ENCODE data around the gene C19orf53. TPM values are rescaled to one million over a fixed set of nuclear protein-coding genes. Genes with fewer than 3 reads are reported as not detected.

The C19orf53 gene
- total and polyA plus RNA-seq, 2 experiments from 2014 or later: 104 to 401 TPM

GRCh38 chr19:13794757-13795589 is 20.7 kb downstream of the C19orf53 start, which contains the start of gene ZSWIM4:
Gene ZSWIM4, plus strand, starts transcription at chr19:13795443. Its CDS starts 206 bp downstream, at chr19:13795649.
- Histone ChIP-seq H3K4me1 (ENCODE audit: insufficient read depth) (peaks cover 11% of the 10 kb centered on the region; the same call in 1 of the 2 replicates), H3K27ac (ENCODE audit: low read depth) (peak within 1 kb of the TSS; percentile 88), H3F3A (replicated peaks; ENCODE audit: low read depth) (0 out of 2 replicates have a peak, but pooled peaks cover 9% of the 10 kb centered on the region), H3K79me2 (replicated peaks; ENCODE audit: insufficient read depth) (peaks cover 12% of the 10 kb centered on the region), H3K4me2 (peak within 1 kb of the TSS; percentile 86), H3K36me3 (ENCODE audit: insufficient read depth) (no peaks in the 10 kb centered on the region), H2AFZ (0 out of 2 replicates have a peak within 1 kb of the TSS, but pooled peaks have one; percentile 6), H3K4me3 (peak within 1 kb of the TSS; percentile 70), H4K20me1 (replicated peaks; ENCODE audit: insufficient read depth) (no peaks in the 10 kb centered on the region; the same call in 1 of the 2 replicates), H3K9me2 (ENCODE audit: insufficient read depth) (no peaks in the 10 kb centered on the region), H3K27me3 (ENCODE audit: insufficient read depth) (no peaks in the 10 kb centered on the region)
- Mint-ChIP-seq H3K36me3 (ENCODE audit: low read depth) (peaks cover 4% of the 10 kb centered on the region; the same call in 2 of the 3 replicates), H3K27ac (peak within 1 kb of the TSS; percentile 93), H3K4me3 (peak within 1 kb of the TSS; percentile 93), H3K4me1 (peaks cover 4% of the 10 kb centered on the region; the same call in 2 of the 3 replicates), H3K27me3 (ENCODE audit: insufficient read depth, low read depth, poor library complexity) (peaks cover 13% of the 10 kb centered on the region), H3K9me3 (no peaks in the 10 kb centered on the region)
- TF ChIP-seq NANOG (IDR thresholded peaks at IDR 0.05; ENCODE audit: borderline replicate concordance): no peak
- peak; percentile 52; the same call in 1 of the 2 replicates for TF ChIP-seq ETS1 (IDR thresholded peaks at IDR 0.05)
- no peak for TF ChIP-seq EZH2phosphoT487 (IDR thresholded peaks at IDR 0.05; ENCODE audit: unreplicated experiment)
- TF ChIP-seq POLR2AphosphoS5 (IDR thresholded peaks at IDR 0.05; ENCODE audit: low read depth): peak; percentile 45; the same call in 1 of the 2 replicates
- TF ChIP-seq REST (IDR thresholded peaks at IDR 0.05; ENCODE audit: unreplicated experiment): no peak
- TF ChIP-seq ZNF331 (CRISPR knock-in tag; IDR thresholded peaks at IDR 0.05; ENCODE audit: low read depth): no peak
- TF ChIP-seq CREB1 (CRISPR knock-in tag; IDR thresholded peaks at IDR 0.05; ENCODE audit: low read depth): peak; percentile 74
- peak; percentile 90 for ATAC-seq
- DNase-seq (ENCODE audit: low spot score): peak; percentile 100

All from GM23338 (cell line).